ENCODE data around the gene CELSR1.

Gene CELSR1

GRCh38 chr22:46537225-46537945 lies at the start of gene CELSR1:
Gene CELSR1, minus strand, starts transcription at chr22:46537620. Its CDS starts 450 bp downstream, at chr22:46537170.
- DNase-seq, result no peak

- no peak for DNase-seq
Measured at GRCh38 chr22:46587061-46587460, 49.6 kb upstream of the CELSR1 start.

GRCh38 chr22:46586531-46587011 lies 49.2 kb upstream of the CELSR1 start:
- no peak for DNase-seq

GRCh38 chr22:46586123-46586519 lies 48.7 kb upstream of the CELSR1 start:
- no peak for DNase-seq

- no peak for DNase-seq
Measured at GRCh38 chr22:46585340-46586122, 48.1 kb upstream of the CELSR1 start.

- DNase-seq, result no peak
Measured at GRCh38 chr22:46584081-46584921, 46.9 kb upstream of the CELSR1 start.

- no peak for DNase-seq
Measured at GRCh38 chr22:46583571-46583970, 46.2 kb upstream of the CELSR1 start.

GRCh38 chr22:46582281-46582933 lies 45.0 kb upstream of the CELSR1 start:
- no peak for DNase-seq

GRCh38 chr22:46581538-46582244 lies 44.3 kb upstream of the CELSR1 start:
- DNase-seq, result no peak

- no peak for DNase-seq
Measured at GRCh38 chr22:46580940-46581537, 43.6 kb upstream of the CELSR1 start.

- DNase-seq, result no peak
Measured at GRCh38 chr22:46579751-46580449, 42.5 kb upstream of the CELSR1 start.

GRCh38 chr22:46578824-46579561 lies 41.6 kb upstream of the CELSR1 start:
- DNase-seq, result no peak

- DNase-seq, result no peak
Measured at GRCh38 chr22:46578251-46578823, 40.9 kb upstream of the CELSR1 start.

- DNase-seq, result no peak
Measured at GRCh38 chr22:46577368-46578249, 40.2 kb upstream of the CELSR1 start.

GRCh38 chr22:46576556-46577367 lies 39.3 kb upstream of the CELSR1 start:
- DNase-seq, result no peak

- no peak for DNase-seq
Measured at GRCh38 chr22:46575911-46576555, 38.6 kb upstream of the CELSR1 start.
